Measurements from ENCODE around the gene BRAF. TPM values are rescaled to one million over a fixed set of nuclear protein-coding genes. Genes with fewer than 3 reads are reported as not detected.

The BRAF gene
- total RNA-seq, 2 donors from 2014 or later: 35.7 to 42.2 TPM

DNA sequence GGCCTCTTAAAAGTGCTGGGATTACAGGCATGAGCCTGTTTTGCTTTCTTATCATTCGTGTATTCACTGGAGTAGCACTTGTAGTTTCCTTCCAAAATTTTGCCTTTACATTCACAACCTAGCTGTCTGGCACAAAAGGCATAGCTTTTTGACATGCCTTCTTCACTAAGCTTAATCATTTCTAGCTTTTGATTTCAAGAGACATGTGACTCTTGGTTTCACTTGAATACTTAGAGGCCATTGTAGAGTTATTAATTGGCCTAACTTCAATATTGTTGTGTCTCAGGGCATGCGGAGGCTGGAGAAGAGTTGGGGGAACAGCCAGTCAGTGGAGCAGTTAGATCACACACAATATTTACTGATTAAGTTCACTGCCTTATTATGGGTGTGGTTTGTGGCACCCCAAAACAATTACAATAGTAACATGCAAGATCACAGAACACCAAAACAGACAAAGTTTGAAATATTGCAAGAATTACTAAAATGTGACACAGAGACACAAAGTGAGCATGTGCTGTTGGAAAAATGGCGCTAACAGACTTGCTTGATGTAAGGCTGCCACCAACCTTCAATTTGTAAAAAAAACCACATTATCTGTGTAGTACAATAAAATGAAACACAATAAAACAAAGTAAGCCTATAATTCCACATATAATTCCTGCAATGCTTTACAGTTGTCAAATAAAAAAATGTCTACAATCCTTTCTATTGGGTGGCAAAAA is 43.1 kb downstream of the BRAF start:
- Mint-ChIP-seq H3K27ac (peak overlapping the region in 1 of 2 donors; percentile 1), H3K4me3 (peak overlapping the region; percentile 4), H3K36me3 (no peaks in the 10 kb centered on the region), H3K27me3 (no peaks in the 10 kb centered on the region), H3K4me1 (ENCODE audit: low read depth in 2 of 2) (peaks cover 26 to 58% of the 10 kb centered on the region in 2 donors), H3K9me3 (no peaks in the 10 kb centered on the region)
- no peak for DNase-seq (ENCODE audit: low spot score)
- peak in 1 of 2 donors; percentile 48 for ATAC-seq

DNA sequence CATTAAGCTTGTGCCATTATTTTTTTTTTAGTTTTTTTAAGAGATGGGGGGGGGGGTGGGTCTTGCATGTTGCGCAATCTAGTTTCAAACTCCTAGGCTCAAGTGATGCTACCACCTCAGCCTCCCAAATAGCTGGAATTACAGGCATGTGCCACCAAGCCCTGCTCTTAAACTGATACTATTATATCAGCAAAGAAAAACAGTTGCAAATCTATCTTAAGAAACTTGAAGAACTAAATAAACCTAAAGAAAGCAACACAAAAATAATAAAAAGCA is 47.5 kb downstream of the BRAF start:
- no peaks in the 10 kb centered on the region for H3K9me3 Mint-ChIP-seq
- DNase-seq (ENCODE audit: low spot score) (no peak), ATAC-seq (no peak)
- no peaks in the 10 kb centered on the region for H3K27me3 Mint-ChIP-seq
- H3K4me1 Mint-ChIP-seq (ENCODE audit: low read depth in 2 of 2): peaks cover 39 to 60% of the 10 kb centered on the region in 2 donors
- peak overlapping the region in 1 of 2 donors; percentile 39 for H3K27ac Mint-ChIP-seq
- no peak overlapping the region for H3K4me3 Mint-ChIP-seq
- H3K36me3 Mint-ChIP-seq: no peaks in the 10 kb centered on the region

- DNase-seq (ENCODE audit: low spot score): no peak
Measured at GRCh38 chr7:140876519-140877248, 48.0 kb downstream of the BRAF start.

DNA sequence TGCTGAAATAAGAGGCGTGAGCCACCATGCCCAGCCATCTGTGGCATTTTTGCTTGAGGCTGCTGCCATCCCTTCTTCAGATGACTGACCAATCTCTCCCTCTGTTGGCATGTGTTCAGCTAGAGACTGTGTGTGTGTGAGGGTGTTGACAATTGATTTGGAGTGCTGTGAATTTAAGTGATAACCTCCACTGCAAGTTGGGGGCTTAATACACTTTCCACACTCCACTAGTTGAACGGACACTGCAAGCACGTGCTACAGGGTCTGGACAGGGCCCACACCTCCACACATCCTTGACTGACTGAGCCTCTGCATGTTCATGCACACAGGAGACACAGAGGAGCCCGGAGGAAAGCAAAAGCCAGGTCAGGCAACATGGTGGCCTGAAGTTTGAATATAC is 51.3 kb downstream of the BRAF start:
- Mint-ChIP-seq H3K9me3 (no peaks in the 10 kb centered on the region), H3K36me3 (no peaks in the 10 kb centered on the region), H3K4me3 (no peak overlapping the region), H3K4me1 (ENCODE audit: low read depth in 2 of 2) (peaks cover 36 to 52% of the 10 kb centered on the region in 2 donors), H3K27me3 (no peaks in the 10 kb centered on the region), H3K27ac (no peak overlapping the region)
- no peak for ATAC-seq
- no peak for DNase-seq (ENCODE audit: low spot score)

More at GRCh38 chr7:140876519-140877248, 48.0 kb downstream of the BRAF start:
- no peaks in the 10 kb centered on the region for H3K27me3 Mint-ChIP-seq
- no peaks in the 10 kb centered on the region for H3K9me3 Mint-ChIP-seq
- H3K36me3 Mint-ChIP-seq: no peaks in the 10 kb centered on the region
- peaks cover 39 to 58% of the 10 kb centered on the region in 2 donors for H3K4me1 Mint-ChIP-seq (ENCODE audit: low read depth in 2 of 2)
- H3K4me3 Mint-ChIP-seq: peak overlapping the region; percentile 38
- ATAC-seq: peak in 1 of 2 donors; percentile 64
- H3K27ac Mint-ChIP-seq: no peak overlapping the region

GRCh38 chr7:140870003-140870402 is 54.7 kb downstream of the BRAF start:
- Mint-ChIP-seq H3K9me3 (no peaks in the 10 kb centered on the region), H3K27me3 (no peaks in the 10 kb centered on the region), H3K4me3 (no peak overlapping the region), H3K36me3 (no peaks in the 10 kb centered on the region), H3K27ac (no peak overlapping the region), H3K4me1 (ENCODE audit: low read depth in 2 of 2) (peaks cover 29 to 36% of the 10 kb centered on the region in 2 donors)
- ATAC-seq (no peak), DNase-seq (ENCODE audit: low spot score) (no peak)

DNA sequence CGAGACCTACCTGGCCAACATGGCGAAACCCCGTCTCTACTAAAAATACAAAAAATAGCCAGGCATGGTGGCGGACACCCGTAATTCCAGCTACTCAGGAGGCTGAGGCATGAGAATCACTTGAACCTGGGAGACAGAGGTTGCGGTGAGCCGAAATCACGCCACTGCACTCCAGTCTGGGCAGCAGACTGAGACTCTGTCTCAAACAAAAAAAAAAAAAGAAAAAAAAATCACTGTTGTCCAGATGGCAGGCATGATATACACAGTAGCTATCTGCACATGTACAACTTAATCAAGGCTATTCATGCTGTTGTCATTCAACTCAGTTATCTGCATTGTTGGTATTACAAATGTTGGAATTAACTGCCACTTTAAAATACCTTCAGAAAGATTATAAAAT is 55.3 kb downstream of the BRAF start:
- H3K9me3 Mint-ChIP-seq: no peaks in the 10 kb centered on the region
- H3K27me3 Mint-ChIP-seq: no peaks in the 10 kb centered on the region
- DNase-seq (ENCODE audit: low spot score) (no peak), ATAC-seq (no peak)
- H3K4me3 Mint-ChIP-seq: no peak overlapping the region
- no peaks in the 10 kb centered on the region for H3K36me3 Mint-ChIP-seq
- H3K4me1 Mint-ChIP-seq (ENCODE audit: low read depth in 2 of 2): peaks cover 30 to 35% of the 10 kb centered on the region in 2 donors
- no peak overlapping the region for H3K27ac Mint-ChIP-seq

DNA sequence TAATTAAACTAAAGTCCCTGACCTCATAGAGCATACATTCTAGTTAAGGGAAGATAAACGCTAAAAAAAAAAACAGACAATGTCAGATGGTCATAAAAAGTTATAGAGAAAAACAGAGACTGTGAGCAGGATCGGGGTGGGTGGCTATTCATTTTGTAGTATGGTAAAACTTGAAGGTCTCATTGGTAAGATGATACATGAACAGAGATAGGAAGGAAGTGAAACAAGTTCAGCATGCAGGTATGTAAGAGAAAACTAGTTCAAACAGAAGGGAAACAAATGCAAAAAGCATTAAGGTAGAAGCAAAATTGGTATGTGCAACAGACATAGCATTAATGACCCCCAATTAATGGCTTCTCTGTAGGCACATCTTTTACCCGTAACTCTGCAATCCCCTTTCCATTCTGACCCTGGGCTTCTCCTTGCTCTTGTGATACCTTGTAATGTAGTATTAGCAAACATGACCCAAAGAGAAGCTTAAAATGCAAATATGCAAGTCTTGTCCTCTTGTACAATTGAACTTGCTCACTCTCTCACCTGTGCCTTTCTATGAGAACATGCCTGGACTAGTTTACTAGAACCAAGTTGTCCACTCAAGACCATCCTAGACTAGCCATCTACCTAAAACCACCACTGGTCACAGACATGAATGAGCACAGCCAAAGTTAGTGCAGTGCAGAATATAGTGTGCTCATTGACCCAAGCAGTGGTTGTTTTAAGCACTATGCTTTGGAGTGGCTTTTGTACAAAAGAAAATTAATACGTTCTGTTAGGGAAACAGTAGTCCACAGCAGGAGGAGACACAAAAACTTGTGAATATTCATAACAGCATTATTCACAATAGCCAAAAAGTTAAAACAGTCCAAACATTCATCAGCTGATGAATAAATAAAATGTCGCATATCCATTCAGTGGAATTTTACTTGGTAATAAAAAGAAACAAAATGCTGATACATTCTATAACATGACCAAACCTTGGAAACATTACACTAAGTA is 57.0 kb downstream of the BRAF start:
- Mint-ChIP-seq H3K27ac (no peak overlapping the region), H3K27me3 (no peaks in the 10 kb centered on the region), H3K9me3 (peaks cover 3% of the 10 kb centered on the region), H3K4me1 (ENCODE audit: low read depth in 2 of 2) (peaks cover 32 to 36% of the 10 kb centered on the region in 2 donors), H3K36me3 (no peaks in the 10 kb centered on the region), H3K4me3 (no peak overlapping the region)
- DNase-seq (ENCODE audit: low spot score) (no peak), ATAC-seq (no peak)

DNA sequence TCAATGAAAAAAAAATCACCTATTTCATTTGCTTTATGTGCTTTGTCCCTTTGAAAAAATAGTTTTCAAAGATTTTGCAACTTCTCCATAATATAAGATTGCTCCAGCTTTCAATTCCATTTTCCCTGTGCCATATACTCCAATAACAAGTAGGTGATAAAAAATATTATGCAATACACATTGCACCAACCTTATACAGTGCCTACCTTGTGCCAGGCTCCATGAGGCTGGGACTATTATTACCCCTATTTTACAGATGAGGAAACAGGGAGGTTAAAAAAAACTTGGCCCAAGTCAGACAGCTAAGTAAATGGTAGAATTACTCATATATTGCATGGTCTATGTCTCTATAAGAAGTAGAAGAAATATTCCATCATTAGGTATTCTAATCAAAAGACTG is 57.8 kb downstream of the BRAF start:
- Mint-ChIP-seq H3K9me3 (peaks cover 3% of the 10 kb centered on the region), H3K4me1 (ENCODE audit: low read depth in 2 of 2) (peaks cover 35 to 38% of the 10 kb centered on the region in 2 donors), H3K4me3 (no peak overlapping the region), H3K27ac (no peak overlapping the region), H3K27me3 (no peaks in the 10 kb centered on the region), H3K36me3 (no peaks in the 10 kb centered on the region)
- ATAC-seq: no peak
- DNase-seq (ENCODE audit: low spot score): no peak

- no peak for DNase-seq (ENCODE audit: low spot score)
- peaks cover 3% of the 10 kb centered on the region for H3K9me3 Mint-ChIP-seq
- no peak overlapping the region for H3K27ac Mint-ChIP-seq
Measured at GRCh38 chr7:140864732-140865131, 60.0 kb downstream of the BRAF start.

DNA sequence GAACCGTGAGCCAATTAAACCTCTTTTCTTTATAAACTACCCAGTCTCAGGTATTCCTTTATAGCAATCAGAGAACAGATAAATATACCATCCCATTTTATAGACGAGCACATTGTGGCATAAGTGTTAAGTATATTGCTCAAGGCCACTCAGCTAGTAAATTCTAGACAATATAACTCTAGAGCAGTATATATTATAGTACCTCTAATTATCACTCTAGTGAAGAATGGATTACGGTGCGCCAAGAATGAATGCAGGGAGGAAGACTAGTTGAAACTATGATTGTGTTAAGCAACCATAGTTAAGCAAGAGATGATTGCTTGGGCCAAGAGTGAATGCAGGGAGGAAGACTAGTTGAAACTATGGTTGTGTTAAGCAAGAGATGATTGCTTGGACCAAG is 60.9 kb downstream of the BRAF start:
- Mint-ChIP-seq H3K4me1 (ENCODE audit: low read depth in 2 of 2) (peaks cover 30 to 37% of the 10 kb centered on the region in 2 donors), H3K4me3 (no peak overlapping the region), H3K27ac (no peak overlapping the region), H3K27me3 (no peaks in the 10 kb centered on the region), H3K9me3 (peaks cover 3% of the 10 kb centered on the region), H3K36me3 (no peaks in the 10 kb centered on the region)
- no peak for DNase-seq (ENCODE audit: low spot score)
- no peak for ATAC-seq

More at GRCh38 chr7:140864732-140865131, 60.0 kb downstream of the BRAF start:
- H3K4me1 Mint-ChIP-seq (ENCODE audit: low read depth in 2 of 2): peaks cover 34 to 41% of the 10 kb centered on the region in 2 donors
- ATAC-seq: no peak
- no peak overlapping the region for H3K4me3 Mint-ChIP-seq
- no peaks in the 10 kb centered on the region for H3K27me3 Mint-ChIP-seq
- no peaks in the 10 kb centered on the region for H3K36me3 Mint-ChIP-seq

GRCh38 chr7:140863184-140863583 is 61.5 kb downstream of the BRAF start:
- Mint-ChIP-seq H3K4me1 (ENCODE audit: low read depth in 2 of 2) (peaks cover 23 to 31% of the 10 kb centered on the region in 2 donors), H3K9me3 (peaks cover 3% of the 10 kb centered on the region), H3K27ac (no peak overlapping the region), H3K4me3 (no peak overlapping the region), H3K36me3 (no peaks in the 10 kb centered on the region), H3K27me3 (no peaks in the 10 kb centered on the region)
- no peak for ATAC-seq
- no peak for DNase-seq (ENCODE audit: low spot score)

GRCh38 chr7:140857048-140857447 is 67.7 kb downstream of the BRAF start:
- Mint-ChIP-seq H3K36me3 (no peaks in the 10 kb centered on the region), H3K27ac (no peak overlapping the region), H3K9me3 (no peaks in the 10 kb centered on the region), H3K4me3 (no peak overlapping the region), H3K27me3 (no peaks in the 10 kb centered on the region), H3K4me1 (ENCODE audit: low read depth in 2 of 2) (peaks cover 25 to 29% of the 10 kb centered on the region in 2 donors)
- no peak for DNase-seq (ENCODE audit: low spot score)
- ATAC-seq: no peak

- Mint-ChIP-seq H3K27ac (no peak overlapping the region), H3K4me3 (no peak overlapping the region), H3K27me3 (no peaks in the 10 kb centered on the region), H3K36me3 (peaks cover 3% of the 10 kb centered on the region), H3K9me3 (no peaks in the 10 kb centered on the region), H3K4me1 (ENCODE audit: low read depth in 2 of 2) (peaks cover 0 to 9% of the 10 kb centered on the region in 2 donors)
- ATAC-seq (no peak), DNase-seq (ENCODE audit: low spot score) (no peak)
Measured at GRCh38 chr7:140841166-140841715, 83.5 kb downstream of the BRAF start.
